ENCODE measurements around the gene TEDC1. TPM values are rescaled to one million over a fixed set of nuclear protein-coding genes. Genes with fewer than 3 reads are reported as not detected.

TEDC1 gene
- total and polyA plus RNA-seq, 7 donors, result 0.95 to 5.2 (median 1.9) TPM

GRCh38 chr14:105469456-105470349 is 21.3 kb upstream of the TEDC1 start:
- Histone ChIP-seq H3K4me3 (no peak overlapping the region), H3K9me3 (no peaks in the 10 kb centered on the region), H3K27me3 (ENCODE audit: insufficient read depth in 3 of 3, low read length in 2 of 3) (peaks cover 0 to 2% (median under 1%) of the 10 kb centered on the region in 3 donors), H3K27ac (no peak overlapping the region), H3K4me1 (peaks cover 50% of the 10 kb centered on the region), H3K36me3 (ENCODE audit: insufficient read depth in 1 of 2, low read depth in 1 of 2) (peaks cover 0 to 37% of the 10 kb centered on the region in 2 donors)
- intact Hi-C loops (cut with DNase I), result loop anchor here in 1 of 2 donors (5.0 kb wide), 1 partner anchor 52 kb away; the partner anchor contains the start of gene MTA1
- DNase-seq (no peak), ATAC-seq (no peak)
- WGBS, 3 donors, result 75 to 79% (median 77%) methylated on average over 30 to 54 of the region's 54 CpGs
- no peak for TF ChIP-seq CTCF (IDR thresholded peaks at IDR 0.05)

- no peak for TF ChIP-seq CTCF (IDR thresholded peaks at IDR 0.05)
- 79 to 82% (median 82%) methylated on average over 34 of the region's 34 CpGs for WGBS, 3 donors
- peaks cover 0 to 32% of the 10 kb centered on the region in 2 donors for H3K36me3 ChIP-seq (ENCODE audit: insufficient read depth in 1 of 2, low read depth in 1 of 2)
- no peak for ATAC-seq
- DNase-seq, result no peak
- peaks cover 0 to 4% (median 2%) of the 10 kb centered on the region in 3 donors for H3K27me3 ChIP-seq (ENCODE audit: insufficient read depth in 3 of 3, low read length in 2 of 3)
- H3K4me3 ChIP-seq, result no peak overlapping the region
- intact Hi-C loops (cut with DNase I), result no loop called here
- H3K4me1 ChIP-seq, result peaks cover 47% of the 10 kb centered on the region
- no peaks in the 10 kb centered on the region for H3K9me3 ChIP-seq
- H3K27ac ChIP-seq, result no peak overlapping the region
Observed at GRCh38 chr14:105470350-105471296, 20.4 kb upstream of the TEDC1 start.

DNA sequence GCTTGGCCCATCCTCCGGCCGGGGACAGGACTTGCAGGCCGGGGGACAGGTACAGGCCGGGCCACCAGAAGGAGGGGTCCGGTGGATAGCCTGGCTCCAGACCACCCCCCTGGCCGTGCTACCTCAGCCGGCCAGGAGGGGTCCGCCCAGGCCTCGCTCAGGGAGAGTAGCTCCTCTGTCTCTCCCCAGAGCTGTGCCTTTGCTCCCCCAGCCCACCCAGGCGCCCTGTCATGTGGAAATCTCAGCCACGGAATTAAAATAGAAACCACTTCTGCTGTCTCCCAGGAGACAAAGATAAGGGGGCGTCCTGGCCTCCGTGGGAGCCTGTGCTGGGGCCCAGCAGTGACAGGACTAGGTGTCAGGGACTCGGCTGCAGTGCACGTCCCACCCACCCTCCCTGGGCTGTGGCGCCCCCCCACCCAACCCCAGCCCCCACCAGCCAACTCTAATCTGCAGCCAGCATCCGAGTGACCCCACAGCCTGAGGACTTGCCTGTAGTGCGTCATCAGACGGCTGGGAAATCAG is 19.7 kb upstream of the TEDC1 start:
- DNase-seq, result no peak
- no peak for TF ChIP-seq CTCF (IDR thresholded peaks at IDR 0.05)
- no peak overlapping the region for H3K27ac ChIP-seq
- ATAC-seq, result no peak
- H3K4me1 ChIP-seq, result peaks cover 49% of the 10 kb centered on the region
- H3K36me3 ChIP-seq (ENCODE audit: insufficient read depth in 1 of 2, low read depth in 1 of 2), result peaks cover 0 to 31% of the 10 kb centered on the region in 2 donors
- WGBS, 3 donors, result 66 to 75% (median 71%) methylated on average over 16 to 19 of the region's 19 CpGs
- no peaks in the 10 kb centered on the region for H3K9me3 ChIP-seq
- H3K4me3 ChIP-seq, result no peak overlapping the region
- H3K27me3 ChIP-seq (ENCODE audit: insufficient read depth in 3 of 3, low read length in 2 of 3), result peaks cover 0 to 4% (median 2%) of the 10 kb centered on the region in 3 donors
- intact Hi-C loops (cut with DNase I), result no loop called here

DNA sequence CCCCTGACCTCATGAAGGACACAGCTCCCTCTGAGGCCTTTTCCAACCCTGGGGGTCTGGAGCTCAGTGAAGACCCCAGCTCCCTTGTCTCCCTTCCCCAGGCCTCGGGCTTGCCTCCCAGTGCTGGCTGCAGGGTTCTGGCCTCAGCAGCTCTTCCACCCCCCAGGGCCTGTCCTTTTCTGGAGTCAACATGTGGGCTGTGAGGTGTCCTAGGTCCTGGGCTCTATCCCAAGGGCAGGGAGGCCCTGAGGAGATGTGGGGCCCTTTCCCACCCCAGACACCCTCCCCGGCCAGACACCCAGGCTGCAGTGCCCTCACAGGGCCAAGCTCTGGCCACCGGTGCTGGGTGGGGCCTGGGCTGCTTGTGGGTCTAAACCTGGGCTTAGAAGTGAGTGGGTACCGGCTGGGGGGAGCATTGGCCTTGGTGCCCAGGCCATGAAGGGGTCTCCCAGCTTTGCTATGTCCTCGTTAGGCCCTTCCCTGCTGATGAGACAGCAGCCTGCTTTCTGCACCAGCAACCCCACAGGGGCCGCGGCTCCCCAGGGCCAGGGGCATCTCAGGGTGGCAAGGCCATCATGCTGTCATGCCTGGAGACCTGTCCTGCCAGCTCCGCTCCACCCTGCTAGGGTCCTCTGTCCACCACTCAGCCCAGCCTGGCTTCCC is 19.1 kb upstream of the TEDC1 start:
- Histone ChIP-seq H3K27me3 (ENCODE audit: insufficient read depth in 3 of 3, low read length in 2 of 3) (peaks cover 0 to 4% (median 2%) of the 10 kb centered on the region in 3 donors), H3K36me3 (ENCODE audit: insufficient read depth in 1 of 2, low read depth in 1 of 2) (peaks cover 0 to 26% of the 10 kb centered on the region in 2 donors), H3K4me3 (no peak overlapping the region), H3K27ac (no peak overlapping the region), H3K4me1 (peaks cover 55% of the 10 kb centered on the region), H3K9me3 (no peaks in the 10 kb centered on the region)
- DNase-seq (no peak), ATAC-seq (no peak)
- WGBS, 3 donors, result 59 to 79% (median 73%) methylated on average over 8 of the region's 8 CpGs
- no peak for TF ChIP-seq CTCF (IDR thresholded peaks at IDR 0.05)
- intact Hi-C loops (cut with DNase I), result no loop called here
